Erythroblast (primary cell): ENCODE data around the gene IGFBP5.

Experiments used
- DNase-seq, 2 experiments: peaks; one replicate each; lab custom pipeline; 2025; lab: John Stamatoyannopoulos, UW
- GATA1 ChIP-seq: IDR thresholded peaks from 2 replicates; pipeline ENCODE4 v1.6.1; 2011; ENCODE audit warnings: low read depth, mild to moderate bottlenecking, control low read depth, low read length, moderate library complexity
- POLR2A ChIP-seq: IDR thresholded peaks from 2 replicates; pipeline ENCODE4 v1.6.1; 2011; ENCODE audit warnings: mild to moderate bottlenecking, low read length

The IGFBP5 gene

DNA sequence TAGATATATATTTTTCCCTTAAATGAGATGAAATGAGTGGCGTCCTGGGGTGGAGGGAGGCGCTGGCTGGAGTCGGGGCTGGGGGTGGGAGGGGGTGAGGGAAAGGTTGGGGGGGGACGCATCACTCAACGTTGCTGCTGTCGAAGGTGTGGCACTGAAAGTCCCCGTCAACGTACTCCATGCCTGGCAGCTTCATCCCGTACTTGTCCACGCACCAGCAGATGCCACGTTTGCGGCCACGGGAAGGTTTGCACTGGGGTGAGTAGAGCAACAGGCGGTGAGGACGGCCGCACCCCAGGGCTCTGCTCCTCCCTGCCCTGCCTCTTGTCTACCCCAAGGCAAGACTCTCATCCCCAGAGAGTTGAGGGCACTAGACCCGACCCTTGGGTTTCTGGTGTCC, 18.7 kb downstream of the IGFBP5 start:
- no peak for DNase-seq
- TF ChIP-seq POLR2A, result no peak
- no peak for TF ChIP-seq GATA1

- TF ChIP-seq GATA1, result no peak
- no peak for DNase-seq
These were observed 21.0 kb downstream of the IGFBP5 start for GRCh38 chr2:216674376-216674775.

DNA sequence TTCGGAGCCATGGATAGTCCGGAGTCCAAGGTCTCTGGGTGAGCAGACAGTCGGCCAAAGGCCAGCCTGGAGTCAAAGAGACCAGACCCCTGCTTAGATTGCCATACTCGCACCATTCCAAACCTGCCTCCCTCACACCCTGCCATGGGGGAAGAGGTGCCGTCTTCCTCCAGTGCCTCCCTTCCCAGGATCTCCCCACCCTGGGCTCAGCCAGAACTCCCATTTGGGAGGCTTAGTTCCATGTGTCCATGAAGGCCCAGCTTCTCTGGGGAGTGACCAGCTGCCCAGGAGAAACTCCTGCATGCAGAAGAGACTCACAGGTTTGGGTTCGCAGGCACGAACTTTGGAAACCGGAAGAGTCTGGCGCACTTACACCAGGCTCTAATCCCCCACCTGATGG, 21.7 kb downstream of the IGFBP5 start:
- no peak for DNase-seq
- TF ChIP-seq GATA1, result no peak
- TF ChIP-seq POLR2A, result no peak

- no peak for TF ChIP-seq GATA1
- TF ChIP-seq POLR2A, result no peak
- DNase-seq, result no peak
These were observed 22.3 kb downstream of the IGFBP5 start for GRCh38 chr2:216673021-216673420.

DNA sequence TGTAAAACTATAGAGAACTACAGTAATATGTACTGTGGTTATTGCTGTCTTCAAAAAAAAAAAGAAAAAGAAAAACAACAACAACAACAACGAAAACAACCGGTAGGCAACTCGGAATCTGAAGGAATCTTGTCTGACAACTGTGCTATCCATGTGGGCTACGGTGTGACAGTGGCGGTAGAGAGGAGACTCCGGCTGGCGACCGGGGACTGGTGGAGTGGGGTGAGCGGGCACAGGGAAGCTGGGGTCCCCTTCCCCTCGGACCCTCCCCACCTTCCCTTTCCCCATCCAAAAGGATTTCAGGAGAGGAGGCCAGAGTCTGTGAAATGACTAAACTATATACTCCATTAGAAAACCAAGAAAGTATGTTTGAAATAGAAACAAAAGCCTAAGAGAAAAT, 22.9 kb downstream of the IGFBP5 start:
- TF ChIP-seq POLR2A (no peak), GATA1 (no peak)
- DNase-seq, result no peak

GRCh38 chr2:216671791-216672343, 23.5 kb downstream of the IGFBP5 start:
- no peak for TF ChIP-seq POLR2A
- TF ChIP-seq GATA1, result no peak
- DNase-seq, result no peak

GRCh38 chr2:216671081-216671411, 24.3 kb downstream of the IGFBP5 start:
- TF ChIP-seq GATA1, result no peak
- TF ChIP-seq POLR2A, result no peak
- no peak for DNase-seq

DNA sequence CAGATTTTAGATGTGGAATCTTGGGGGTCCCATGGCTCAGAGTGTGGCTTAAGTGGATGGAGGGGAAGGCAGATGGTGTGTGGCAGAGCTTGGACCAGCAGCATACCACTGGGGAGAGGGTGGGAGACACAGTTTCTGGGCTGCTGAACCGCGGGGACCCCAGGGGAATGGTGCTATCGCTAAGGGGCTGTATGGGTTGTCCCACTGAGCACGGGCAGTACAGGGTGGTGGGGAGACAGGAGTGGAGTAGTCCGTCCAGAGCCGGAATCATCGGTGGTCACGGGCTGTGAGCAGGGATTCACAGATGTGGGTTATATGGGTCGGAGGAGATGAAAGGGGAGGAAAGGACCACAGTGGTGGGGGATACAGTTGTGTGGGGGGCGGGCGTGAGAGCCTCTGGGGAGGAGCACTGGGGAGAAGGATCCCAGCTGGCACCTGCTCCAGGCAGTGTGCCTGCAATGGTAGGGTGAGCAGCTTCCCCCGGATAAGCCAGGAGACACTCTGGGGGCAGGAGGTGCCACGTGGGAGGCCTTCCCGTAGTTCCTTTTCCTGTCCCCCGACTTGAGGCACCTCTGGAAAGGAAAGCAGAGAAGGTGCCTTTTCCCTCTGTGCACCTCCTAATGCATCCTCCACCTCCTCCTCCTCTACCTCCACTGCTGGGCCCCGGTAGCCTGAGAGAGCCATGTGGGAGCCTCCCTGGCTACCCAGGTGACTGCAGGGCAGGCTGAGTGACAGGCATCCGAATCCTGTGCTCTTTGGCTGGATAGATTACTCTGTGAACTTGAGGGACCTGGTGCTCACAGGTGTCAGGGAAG, 24.9 kb downstream of the IGFBP5 start:
- DNase-seq, result no peak
- TF ChIP-seq GATA1, result no peak
- TF ChIP-seq POLR2A, result no peak

GRCh38 chr2:216666461-216667233, 28.7 kb downstream of the IGFBP5 start:
- peak; percentile 55 to 77 for DNase-seq
- TF ChIP-seq GATA1, result no peak
- no peak for TF ChIP-seq POLR2A

DNA sequence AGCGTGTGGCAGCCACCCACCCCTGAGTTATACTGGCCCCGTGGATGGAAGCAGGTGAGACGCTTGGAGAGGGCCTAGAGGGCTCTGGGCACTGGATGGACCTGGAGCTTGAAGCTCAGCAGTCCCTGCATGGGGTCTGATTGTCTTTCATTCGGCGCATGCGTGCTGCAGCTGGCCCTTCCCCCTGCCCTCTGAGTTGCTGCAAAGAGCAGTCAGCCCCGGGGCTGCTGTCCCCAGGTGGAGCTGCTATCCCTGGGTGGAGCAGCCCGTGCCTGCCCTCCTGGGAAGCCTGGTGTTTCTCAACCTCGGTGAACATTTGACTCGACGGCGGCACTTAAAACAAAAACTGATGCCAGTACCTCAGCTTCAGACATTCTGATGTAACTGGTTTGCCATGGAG, 29.6 kb downstream of the IGFBP5 start:
- no peak for DNase-seq

GRCh38 chr2:216665242-216665641, 30.1 kb downstream of the IGFBP5 start:
- DNase-seq, result no peak
- TF ChIP-seq GATA1, result no peak
- no peak for TF ChIP-seq POLR2A

More for the DNA sequence above, 29.6 kb downstream of the IGFBP5 start:
- TF ChIP-seq POLR2A (no peak), GATA1 (no peak)

DNA sequence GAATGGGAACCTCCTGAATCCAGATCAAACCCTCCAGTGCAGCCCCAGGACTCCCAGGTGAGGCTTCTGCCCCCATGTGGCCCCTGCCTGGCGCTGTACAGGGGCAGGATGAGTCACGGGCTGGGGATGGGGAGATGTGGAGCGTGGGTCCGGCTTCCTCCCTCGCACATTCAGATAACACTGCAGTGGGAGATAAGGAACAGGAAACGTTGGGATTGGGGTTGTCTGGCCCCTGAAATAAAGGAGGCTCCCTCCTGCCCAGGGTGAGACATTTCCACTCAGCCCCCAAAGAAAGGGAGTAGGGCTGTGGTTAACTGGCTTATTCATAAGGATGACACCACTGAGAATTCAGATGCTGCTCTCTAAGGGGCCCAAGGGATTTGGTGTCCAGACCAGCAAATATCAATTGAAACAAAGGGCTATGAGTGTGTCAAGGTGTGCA, 30.7 kb downstream of the IGFBP5 start:
- no peak for DNase-seq
- TF ChIP-seq POLR2A (no peak), GATA1 (no peak)

- no peak for DNase-seq
- TF ChIP-seq POLR2A (no peak), GATA1 (no peak)
These were observed 31.5 kb downstream of the IGFBP5 start for GRCh38 chr2:216663846-216664245.

DNA sequence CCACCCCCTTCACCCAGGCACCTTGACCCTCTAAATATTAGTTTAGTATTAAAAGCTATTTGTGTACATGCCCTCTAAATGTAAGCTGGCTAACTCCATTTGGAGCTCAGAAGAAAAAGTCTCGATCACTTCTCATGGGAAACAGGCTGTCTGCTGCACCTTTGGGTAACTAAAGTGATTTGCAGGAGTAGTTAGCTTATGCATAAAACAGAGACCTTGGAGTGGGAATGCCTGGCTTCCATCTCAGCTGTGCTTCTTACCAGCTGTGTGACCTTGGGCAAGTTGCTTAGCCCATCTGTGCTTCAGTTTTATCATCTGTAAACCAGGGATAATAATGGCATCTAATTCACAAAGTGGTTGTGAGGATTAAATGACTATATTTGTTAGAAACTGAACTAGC, 32.2 kb downstream of the IGFBP5 start:
- no peak for TF ChIP-seq POLR2A
- TF ChIP-seq GATA1, result no peak
- no peak for DNase-seq
